ENCODE results near the gene DCBLD2. TPM values are rescaled to one million over a fixed set of nuclear protein-coding genes. Genes with fewer than 3 reads are reported as not detected.

Gene DCBLD2
- polyA plus RNA-seq, 3 donors: 0.17 to 1.1 (median 0.45) TPM

GRCh38 chr3:98829246-98829832 is 72.2 kb downstream of the DCBLD2 start:
- Histone ChIP-seq H3K4me1 (ENCODE audit: control insufficient read depth in 1 of 2, insufficient read depth in 2 of 2, low read length in 2 of 2) (no peaks in the 10 kb centered on the region), H3K4me2 (replicated peaks; ENCODE audit: extremely low read depth, low read length, poor library complexity, severe bottlenecking) (no peak overlapping the region), H3K79me2 (ENCODE audit: insufficient read depth, low read length) (no peaks in the 10 kb centered on the region), H3K27ac (ENCODE audit: low read depth in 1 of 2, low read length in 2 of 2) (no peak overlapping the region), H2AFZ (ENCODE audit: insufficient read depth, low read depth, low read length, poor library complexity, severe bottlenecking) (no peak overlapping the region), H3K4me3 (replicated peaks in 1 of 3; ENCODE audit: low read depth in 2 of 3, low read length in 3 of 3) (no peak overlapping the region), H3K36me3 (replicated peaks in 1 of 2; ENCODE audit: control insufficient read depth in 1 of 2, insufficient read depth in 2 of 2, low read length in 2 of 2) (no peaks in the 10 kb centered on the region), H3K27me3 (ENCODE audit: control insufficient read depth in 2 of 2, insufficient read depth in 2 of 2, low read length in 2 of 2) (no peaks in the 10 kb centered on the region), H3K9ac (ENCODE audit: insufficient read depth, low read length, poor library complexity, severe bottlenecking) (no peak overlapping the region), H3K9me3 (replicated peaks in 1 of 2; ENCODE audit: control insufficient read depth in 1 of 2, insufficient read depth in 1 of 2, low read length in 2 of 2) (peaks cover 0 to 5% of the 10 kb centered on the region in 2 donors), H4K20me1 (ENCODE audit: insufficient read depth, low read length) (no peaks in the 10 kb centered on the region)
- H3K4me3 Mint-ChIP-seq: no peak overlapping the region
- no peak overlapping the region for H3K27ac Mint-ChIP-seq
- no peaks in the 10 kb centered on the region for H3K27me3 Mint-ChIP-seq (ENCODE audit: low read depth in 3 of 3)
- DNase-seq: no peak
- peaks cover 0 to 9% (median 3%) of the 10 kb centered on the region in 7 donors for H3K9me3 Mint-ChIP-seq
- no CpG with 5 or more reads among the region's 1 CpG for WGBS (ENCODE audit: insufficient coverage)
- no peak for TF ChIP-seq CTCF (IDR thresholded peaks at IDR 0.05)
- intact Hi-C loops (cut with micrococcal nuclease): no loop called here
- H3K4me1 Mint-ChIP-seq: no peaks in the 10 kb centered on the region
- no peaks in the 10 kb centered on the region for H3K36me3 Mint-ChIP-seq

- H3K36me3 Mint-ChIP-seq: no peaks in the 10 kb centered on the region
- H3K27me3 Mint-ChIP-seq (ENCODE audit: low read depth in 3 of 3): no peaks in the 10 kb centered on the region
- no peaks in the 10 kb centered on the region for H3K79me2 ChIP-seq (ENCODE audit: insufficient read depth, low read length)
- H2AFZ ChIP-seq (ENCODE audit: insufficient read depth, low read depth, low read length, poor library complexity, severe bottlenecking): no peak overlapping the region
- no peaks in the 10 kb centered on the region for H3K27me3 ChIP-seq (ENCODE audit: control insufficient read depth in 2 of 2, insufficient read depth in 2 of 2, low read length in 2 of 2)
- WGBS (ENCODE audit: insufficient coverage): no CpG with 5 or more reads among the region's 1 CpG
- no peak overlapping the region for H3K4me3 Mint-ChIP-seq
- no peak overlapping the region for H3K9ac ChIP-seq (ENCODE audit: insufficient read depth, low read length, poor library complexity, severe bottlenecking)
- intact Hi-C loops (cut with micrococcal nuclease): no loop called here
- H3K27ac ChIP-seq (ENCODE audit: low read depth in 1 of 2, low read length in 2 of 2): no peak overlapping the region
- no peaks in the 10 kb centered on the region for H3K36me3 ChIP-seq (replicated peaks in 1 of 2; ENCODE audit: control insufficient read depth in 1 of 2, insufficient read depth in 2 of 2, low read length in 2 of 2)
- H4K20me1 ChIP-seq (ENCODE audit: insufficient read depth, low read length): no peaks in the 10 kb centered on the region
- H3K4me2 ChIP-seq (replicated peaks; ENCODE audit: extremely low read depth, low read length, poor library complexity, severe bottlenecking): no peak overlapping the region
- H3K9me3 Mint-ChIP-seq: peaks cover 0 to 5% (median 2%) of the 10 kb centered on the region in 7 donors
- no peak for TF ChIP-seq CTCF (IDR thresholded peaks at IDR 0.05)
- H3K4me1 Mint-ChIP-seq: no peaks in the 10 kb centered on the region
- H3K4me3 ChIP-seq (replicated peaks in 1 of 3; ENCODE audit: low read depth in 2 of 3, low read length in 3 of 3): no peak overlapping the region
- DNase-seq: no peak
- no peaks in the 10 kb centered on the region for H3K4me1 ChIP-seq (ENCODE audit: control insufficient read depth in 1 of 2, insufficient read depth in 2 of 2, low read length in 2 of 2)
- no peak overlapping the region for H3K27ac Mint-ChIP-seq
- H3K9me3 ChIP-seq (replicated peaks in 1 of 2; ENCODE audit: control insufficient read depth in 1 of 2, insufficient read depth in 1 of 2, low read length in 2 of 2): no peaks in the 10 kb centered on the region
These were observed 74.1 kb downstream of the DCBLD2 start for GRCh38 chr3:98827221-98827920.

Data from CD14-positive monocyte (primary cell).